GM21717 (cell line): Measurements from ENCODE around the gene FNBP1.
A peak's percentile ranks its signal among the peaks of the same experiment; 100 is the strongest.
"Not testable (repeated sequence)": the region's sequence is repeated elsewhere in the genome, so short reads cannot be mapped to it uniquely, and the experiment has no call there.

Source experiments
- ATAC-seq: cut with Tn5 transposase; IDR thresholded peaks from one replicate; pipeline ENCODE4 v1.9.1; 2021; ENCODE audit warnings: mild to moderate bottlenecking, moderate library complexity; ENCODE audit not compliant: unreplicated experiment

Gene FNBP1

GRCh38 chr9:129995409-129996160 is 47.4 kb downstream of the FNBP1 start:
- no peak for ATAC-seq

GRCh38 chr9:129994882-129995281 is 48.1 kb downstream of the FNBP1 start:
- no peak for ATAC-seq

GRCh38 chr9:129991139-129991538 is 51.9 kb downstream of the FNBP1 start:
- not testable (repeated sequence) for ATAC-seq

GRCh38 chr9:129990269-129991010 is 52.5 kb downstream of the FNBP1 start:
- no peak for ATAC-seq

- ATAC-seq, result no peak
Measured at GRCh38 chr9:129989740-129990139, 53.2 kb downstream of the FNBP1 start.

GRCh38 chr9:129989362-129989708 is 53.7 kb downstream of the FNBP1 start:
- ATAC-seq, result no peak

- peak; percentile 46 for ATAC-seq
Measured at GRCh38 chr9:129988607-129989361, 54.2 kb downstream of the FNBP1 start.

GRCh38 chr9:129987941-129988340 is 55.0 kb downstream of the FNBP1 start:
- no peak for ATAC-seq

GRCh38 chr9:129987047-129987446 is 55.9 kb downstream of the FNBP1 start:
- ATAC-seq, result no peak

- not testable (repeated sequence) for ATAC-seq
Measured at GRCh38 chr9:129984589-129984988, 58.4 kb downstream of the FNBP1 start.

- no peak for ATAC-seq
Measured at GRCh38 chr9:129983891-129984290, 59.1 kb downstream of the FNBP1 start.

GRCh38 chr9:129981180-129981907 is 61.6 kb downstream of the FNBP1 start:
- ATAC-seq, result no peak

- ATAC-seq, result not testable (repeated sequence)
Measured at GRCh38 chr9:129980224-129980623, 62.8 kb downstream of the FNBP1 start.

GRCh38 chr9:129979071-129979745 is 63.8 kb downstream of the FNBP1 start:
- ATAC-seq, result no peak

- ATAC-seq, result no peak
Measured at GRCh38 chr9:129972816-129973215, 70.2 kb downstream of the FNBP1 start.

- no peak for ATAC-seq
Measured at GRCh38 chr9:129968690-129969485, 74.1 kb downstream of the FNBP1 start.

GRCh38 chr9:129964901-129965734 is 77.9 kb downstream of the FNBP1 start:
- ATAC-seq, result no peak

- peak; percentile 71 for ATAC-seq
Measured at GRCh38 chr9:129962889-129963703, 79.9 kb downstream of the FNBP1 start.
